ENCODE results near the gene CRYL1.

The CRYL1 gene

GRCh38 chr13:20526664-20527063 lies 1.0 kb upstream of the CRYL1 start:
- no peak for DNase-seq (ENCODE audit: low spot score)

GRCh38 chr13:20525144-20525600 lies 485 bp downstream of the CRYL1 start:
- peak; percentile 18 for DNase-seq (ENCODE audit: low spot score)

- DNase-seq (ENCODE audit: low spot score): no peak
Observed at GRCh38 chr13:20521364-20522115, 4.1 kb downstream of the CRYL1 start.

GRCh38 chr13:20519875-20520274 lies 5.8 kb downstream of the CRYL1 start:
- DNase-seq (ENCODE audit: low spot score): no peak

- no peak for DNase-seq (ENCODE audit: low spot score)
Observed at GRCh38 chr13:20518660-20519100, 7.0 kb downstream of the CRYL1 start.

GRCh38 chr13:20514866-20515265 lies 10.8 kb downstream of the CRYL1 start:
- no peak for DNase-seq (ENCODE audit: low spot score)

- no peak for DNase-seq (ENCODE audit: low spot score)
Observed at GRCh38 chr13:20513466-20513995, 12.1 kb downstream of the CRYL1 start.

GRCh38 chr13:20512042-20512683 lies 13.5 kb downstream of the CRYL1 start:
- DNase-seq (ENCODE audit: low spot score): no peak

- no peak for DNase-seq (ENCODE audit: low spot score)
Observed at GRCh38 chr13:20506696-20507095, 19.0 kb downstream of the CRYL1 start.

- DNase-seq (ENCODE audit: low spot score): no peak
Observed at GRCh38 chr13:20505405-20506366, 20.0 kb downstream of the CRYL1 start.

- no peak for DNase-seq (ENCODE audit: low spot score)
Observed at GRCh38 chr13:20503088-20504083, 22.3 kb downstream of the CRYL1 start.

GRCh38 chr13:20501592-20501991 lies 24.1 kb downstream of the CRYL1 start:
- DNase-seq (ENCODE audit: low spot score): no peak

- DNase-seq (ENCODE audit: low spot score): no peak
Observed at GRCh38 chr13:20501120-20501519, 24.5 kb downstream of the CRYL1 start.

GRCh38 chr13:20499986-20500385 lies 25.7 kb downstream of the CRYL1 start:
- no peak for DNase-seq (ENCODE audit: low spot score)

GRCh38 chr13:20498659-20499058 lies 27.0 kb downstream of the CRYL1 start:
- no peak for DNase-seq (ENCODE audit: low spot score)

- no peak for DNase-seq (ENCODE audit: low spot score)
Observed at GRCh38 chr13:20498129-20498528, 27.5 kb downstream of the CRYL1 start.

GRCh38 chr13:20497006-20497775 lies 28.5 kb downstream of the CRYL1 start:
- no peak for DNase-seq (ENCODE audit: low spot score)

GRCh38 chr13:20495087-20496023 lies 30.3 kb downstream of the CRYL1 start:
- DNase-seq (ENCODE audit: low spot score): peak; percentile 82

- no peak for DNase-seq (ENCODE audit: low spot score)
Observed at GRCh38 chr13:20494656-20495055, 31.0 kb downstream of the CRYL1 start.

All from CD4-positive, alpha-beta T cell treated with Interleukin-2 at 100 ng/mL for 4 hours (primary cell).